HEK293 (cell line): Measurements from ENCODE around the gene MLLT3.

Experiments used
- SP2 ChIP-seq: fragments of 450-650 bp; formaldehyde crosslinking; IDR thresholded peaks from 2 replicates; pipeline ENCODE4 v1.5.1; 2016; ENCODE audit warnings: missing biosample characterization, missing genetic modification characterization
- ZNF274 ChIP-seq, 2 experiments: fragments of 200-500 bp in 1 of 2; fragments of 450-650 bp in 1 of 2; sonication (Bioruptor generic) in 1 of 2; formaldehyde crosslinking in 1 of 2; IDR thresholded peaks; 2 replicates each; pipeline versions ENCODE4 v1.5.1 to v1.6.1; 2014 to 2016; ENCODE audit warnings: borderline replicate concordance in 1 of 2, inconsistent platforms in 1 of 2, low read length in 1 of 2, missing biosample characterization in 1 of 2, missing genetic modification characterization in 1 of 2
- ZNF610 ChIP-seq: fragments of 450-650 bp; formaldehyde crosslinking; IDR thresholded peaks from 2 replicates; pipeline ENCODE4 v1.5.1; 2016; ENCODE audit warnings: missing biosample characterization, missing genetic modification characterization, borderline replicate concordance
- ZSCAN5A ChIP-seq: fragments of 450-650 bp; formaldehyde crosslinking; IDR thresholded peaks from 2 replicates; pipeline ENCODE4 v1.5.1; 2016; ENCODE audit warnings: missing biosample characterization, missing genetic modification characterization
- TF ChIP-seq, protein P1 (sequence below): fragments of 450-650 bp; formaldehyde crosslinking; IDR thresholded peaks from 2 replicates; pipeline ENCODE4 v1.5.1; 2016; ENCODE audit warnings: missing biosample characterization, missing genetic modification characterization
- TF ChIP-seq, protein P2 (sequence below): fragments of 450-650 bp; formaldehyde crosslinking; IDR thresholded peaks from 2 replicates; pipeline ENCODE4 v1.5.1; 2017; ENCODE audit warnings: missing biosample characterization, missing genetic modification characterization
- TF ChIP-seq, protein P3 (sequence below): sonication (generic); formaldehyde crosslinking; IDR thresholded peaks from 2 replicates; pipeline ENCODE4 v1.8.1; 2022; ENCODE audit warnings: mild to moderate bottlenecking, moderate library complexity, missing genetic modification reagents

- TF ChIP-seq ZSCAN5A (tag by site-specific recombination) (no peak), ZNF274 (IDR thresholded peaks at IDR 0.05; ENCODE audit: low read length) (no peak), ZNF274 (tag by site-specific recombination; IDR thresholded peaks at IDR 0.05; ENCODE audit: borderline replicate concordance) (no peak), SP2 (tag by site-specific recombination) (no peak), ZNF610 (tag by site-specific recombination) (no peak)
- TF ChIP-seq, protein P1, sequence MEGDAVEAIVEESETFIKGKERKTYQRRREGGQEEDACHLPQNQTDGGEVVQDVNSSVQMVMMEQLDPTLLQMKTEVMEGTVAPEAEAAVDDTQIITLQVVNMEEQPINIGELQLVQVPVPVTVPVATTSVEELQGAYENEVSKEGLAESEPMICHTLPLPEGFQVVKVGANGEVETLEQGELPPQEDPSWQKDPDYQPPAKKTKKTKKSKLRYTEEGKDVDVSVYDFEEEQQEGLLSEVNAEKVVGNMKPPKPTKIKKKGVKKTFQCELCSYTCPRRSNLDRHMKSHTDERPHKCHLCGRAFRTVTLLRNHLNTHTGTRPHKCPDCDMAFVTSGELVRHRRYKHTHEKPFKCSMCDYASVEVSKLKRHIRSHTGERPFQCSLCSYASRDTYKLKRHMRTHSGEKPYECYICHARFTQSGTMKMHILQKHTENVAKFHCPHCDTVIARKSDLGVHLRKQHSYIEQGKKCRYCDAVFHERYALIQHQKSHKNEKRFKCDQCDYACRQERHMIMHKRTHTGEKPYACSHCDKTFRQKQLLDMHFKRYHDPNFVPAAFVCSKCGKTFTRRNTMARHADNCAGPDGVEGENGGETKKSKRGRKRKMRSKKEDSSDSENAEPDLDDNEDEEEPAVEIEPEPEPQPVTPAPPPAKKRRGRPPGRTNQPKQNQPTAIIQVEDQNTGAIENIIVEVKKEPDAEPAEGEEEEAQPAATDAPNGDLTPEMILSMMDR (tag by site-specific recombination) = no peak
- TF ChIP-seq, protein P2, sequence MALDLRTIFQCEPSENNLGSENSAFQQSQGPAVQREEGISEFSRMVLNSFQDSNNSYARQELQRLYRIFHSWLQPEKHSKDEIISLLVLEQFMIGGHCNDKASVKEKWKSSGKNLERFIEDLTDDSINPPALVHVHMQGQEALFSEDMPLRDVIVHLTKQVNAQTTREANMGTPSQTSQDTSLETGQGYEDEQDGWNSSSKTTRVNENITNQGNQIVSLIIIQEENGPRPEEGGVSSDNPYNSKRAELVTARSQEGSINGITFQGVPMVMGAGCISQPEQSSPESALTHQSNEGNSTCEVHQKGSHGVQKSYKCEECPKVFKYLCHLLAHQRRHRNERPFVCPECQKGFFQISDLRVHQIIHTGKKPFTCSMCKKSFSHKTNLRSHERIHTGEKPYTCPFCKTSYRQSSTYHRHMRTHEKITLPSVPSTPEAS = no peak
- TF ChIP-seq, protein P3, sequence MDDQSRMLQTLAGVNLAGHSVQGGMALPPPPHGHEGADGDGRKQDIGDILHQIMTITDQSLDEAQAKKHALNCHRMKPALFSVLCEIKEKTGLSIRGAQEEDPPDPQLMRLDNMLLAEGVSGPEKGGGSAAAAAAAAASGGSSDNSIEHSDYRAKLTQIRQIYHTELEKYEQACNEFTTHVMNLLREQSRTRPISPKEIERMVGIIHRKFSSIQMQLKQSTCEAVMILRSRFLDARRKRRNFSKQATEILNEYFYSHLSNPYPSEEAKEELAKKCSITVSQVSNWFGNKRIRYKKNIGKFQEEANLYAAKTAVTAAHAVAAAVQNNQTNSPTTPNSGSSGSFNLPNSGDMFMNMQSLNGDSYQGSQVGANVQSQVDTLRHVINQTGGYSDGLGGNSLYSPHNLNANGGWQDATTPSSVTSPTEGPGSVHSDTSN (CRISPR knock-in tag) = no peak
Observed at GRCh38 chr9:20640331-20641187, 18.3 kb upstream of the MLLT3 start.
